ENCODE results near the gene TCF7.
"Not testable (repeated sequence)": the region's sequence is repeated elsewhere in the genome, so short reads cannot be mapped to it uniquely, and the experiment has no call there.

Gene TCF7

DNA sequence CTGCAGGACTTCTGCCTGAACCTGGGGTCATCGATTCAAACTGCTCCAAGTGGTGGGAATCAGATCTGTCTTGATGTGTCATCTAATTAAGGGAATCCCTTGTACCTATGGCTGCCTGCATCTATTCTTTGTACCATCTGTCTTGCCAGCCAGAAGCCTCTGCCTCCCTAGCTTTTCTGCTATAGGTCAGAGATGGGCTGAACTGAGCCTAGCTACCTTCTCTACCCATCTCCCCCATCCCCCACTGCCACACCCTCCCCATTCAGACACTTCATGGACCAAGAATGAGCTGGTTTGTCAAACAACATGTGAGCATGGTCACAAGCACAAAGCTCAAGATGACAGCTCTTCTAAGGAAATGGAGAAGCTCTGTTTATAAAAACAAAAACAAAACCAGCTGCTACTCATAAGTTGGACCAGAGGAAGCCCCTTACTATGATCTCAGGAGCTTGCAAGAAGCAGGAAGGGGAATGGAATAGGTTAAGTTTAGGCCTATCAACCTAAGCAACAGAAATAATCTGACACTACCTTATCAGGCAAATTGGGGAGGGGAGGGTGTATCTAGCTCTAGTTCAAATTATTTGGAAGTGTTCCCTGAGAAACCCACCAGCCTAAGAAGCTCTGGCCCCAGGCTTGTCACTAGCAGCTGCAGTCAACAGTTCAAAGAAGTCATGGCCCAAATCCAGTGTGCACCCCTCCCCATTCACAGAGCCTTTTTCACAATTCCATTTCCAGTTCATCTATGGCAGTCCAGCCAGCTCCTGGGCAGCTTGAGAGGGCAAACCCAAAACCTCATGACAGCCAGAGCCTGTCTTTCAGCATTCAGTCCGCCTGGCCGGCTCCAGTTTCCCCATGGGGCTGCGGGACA lies 32.4 kb downstream of the TCF7 start:
- TF ChIP-seq CTCF (IDR thresholded peaks at IDR 0.05; ENCODE audit: insufficient read depth, low read length, missing control alignments) = no peak

GRCh38 chr5:134148316-134148715 lies 33.8 kb downstream of the TCF7 start:
- ChIA-PET POLR2A (no interaction called here), CTCF (interaction anchor here (1.2 to 36.5 kb wide), 6 partner anchors 1 to 140 kb away, joined by 3 to 1500 read pairs (median 342); no protein-coding TSS in a partner anchor)
- no peak for TF ChIP-seq CTCF (IDR thresholded peaks at IDR 0.05; ENCODE audit: insufficient read depth, low read length, missing control alignments)
- no peak overlapping the region for H3K4me3 ChIP-seq (ENCODE audit: low read depth, low read length)
- DNase-seq (ENCODE audit: low read depth, low spot score) = no peak

More for the DNA sequence above, 32.4 kb downstream of the TCF7 start:
- ChIA-PET POLR2A (interaction anchor here (1.0 to 1.6 kb wide), 2 partner anchors 29 to 30 kb away, joined by 3 to 4 read pairs; partner anchors contain the start of gene SKP1), CTCF (interaction anchor here (0.8 to 36.5 kb wide), 7 partner anchors 3 to 142 kb away, joined by 3 to 1500 read pairs (median 26); no protein-coding TSS in a partner anchor)
- no peak for DNase-seq (ENCODE audit: low read depth, low spot score)
- H3K4me3 ChIP-seq (ENCODE audit: low read depth, low read length) = no peak overlapping the region

GRCh38 chr5:134148986-134149539 lies 34.6 kb downstream of the TCF7 start:
- DNase-seq (ENCODE audit: low read depth, low spot score) = no peak
- TF ChIP-seq CTCF (IDR thresholded peaks at IDR 0.05; ENCODE audit: insufficient read depth, low read length, missing control alignments) = no peak
- ChIA-PET CTCF (interaction anchor here (1.9 to 36.5 kb wide), 5 partner anchors 1 to 140 kb away, joined by 8 to 1500 read pairs (median 659); no protein-coding TSS in a partner anchor), POLR2A (no interaction called here)
- no peak overlapping the region for H3K4me3 ChIP-seq (ENCODE audit: low read depth, low read length)

DNA sequence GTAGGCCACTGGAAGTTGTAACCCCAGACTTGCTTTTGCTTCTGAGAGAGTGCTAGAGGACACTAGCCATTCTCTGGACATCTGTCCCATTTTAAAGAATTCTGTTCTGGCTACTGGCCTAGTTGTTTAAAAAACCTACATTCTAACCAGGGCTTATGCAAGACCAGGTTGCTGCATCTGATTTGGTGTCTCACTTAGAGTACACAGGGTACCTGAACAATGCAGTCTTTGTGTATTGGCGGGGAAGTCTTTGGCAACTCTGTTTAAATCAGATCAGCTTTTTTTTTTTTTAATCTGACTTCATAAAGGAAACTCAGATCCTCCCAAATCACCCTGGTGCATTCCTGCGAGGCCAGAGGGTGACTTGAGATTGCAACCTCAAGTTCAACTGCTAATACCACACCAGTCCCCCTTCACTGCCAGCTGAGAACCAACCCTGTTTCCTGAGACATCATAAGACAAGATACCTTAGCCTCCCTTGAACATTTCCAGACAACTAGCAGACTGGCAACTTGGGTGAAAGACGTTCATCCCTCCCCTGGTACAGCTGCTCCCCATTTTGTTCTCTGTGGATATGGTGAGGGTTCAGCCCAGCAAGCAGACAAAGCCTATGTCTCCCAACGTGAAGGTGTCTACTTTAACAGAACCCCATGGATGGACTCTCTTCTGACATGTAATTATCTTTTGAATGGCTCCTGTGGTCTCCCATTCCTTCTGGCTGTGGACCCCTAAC lies 35.3 kb downstream of the TCF7 start:
- H3K4me3 ChIP-seq (ENCODE audit: low read depth, low read length) = no peak overlapping the region
- ChIA-PET CTCF (interaction anchor here (1.9 to 36.5 kb wide), 5 partner anchors 9 to 139 kb away, joined by 8 to 1500 read pairs (median 26); no protein-coding TSS in a partner anchor), POLR2A (interaction anchor here (0.6 kb wide), 1 partner anchor 153 kb away, joined by 3 read pairs; no protein-coding TSS in a partner anchor)
- DNase-seq (ENCODE audit: low read depth, low spot score) = no peak
- TF ChIP-seq CTCF (IDR thresholded peaks at IDR 0.05; ENCODE audit: insufficient read depth, low read length, missing control alignments) = no peak

DNA sequence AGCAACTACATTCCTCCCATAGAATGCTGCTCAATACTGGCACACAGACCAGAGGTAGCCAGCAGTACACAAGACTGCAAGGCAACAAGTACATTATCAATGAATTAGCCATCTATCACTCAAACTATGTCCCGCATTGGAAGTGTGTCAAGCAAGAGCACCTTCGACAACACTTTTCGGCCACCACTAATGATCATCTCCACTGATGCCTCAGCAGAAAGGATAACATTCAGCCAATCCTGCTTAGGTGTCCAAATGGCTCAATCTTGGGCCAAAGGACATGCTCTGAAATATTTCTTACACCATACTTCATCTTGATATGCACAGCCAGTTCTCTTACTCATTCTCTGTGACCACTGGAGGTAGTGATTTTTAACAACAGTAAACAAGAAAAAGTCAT lies 37.2 kb downstream of the TCF7 start:
- no peak for TF ChIP-seq CTCF (IDR thresholded peaks at IDR 0.05; ENCODE audit: insufficient read depth, low read length, missing control alignments)
- CTCF ChIA-PET = interaction anchor here (2.1 to 36.5 kb wide), 4 partner anchors 18 to 125 kb away, joined by 6 to 1500 read pairs (median 335); no protein-coding TSS in a partner anchor
- POLR2A ChIA-PET = interaction anchor here (0.7 kb wide), 1 partner anchor 14 kb away, joined by 3 read pairs; no protein-coding TSS in a partner anchor
- H3K4me3 ChIP-seq (ENCODE audit: low read depth, low read length) = no peak overlapping the region
- no peak for DNase-seq (ENCODE audit: low read depth, low spot score)

DNA sequence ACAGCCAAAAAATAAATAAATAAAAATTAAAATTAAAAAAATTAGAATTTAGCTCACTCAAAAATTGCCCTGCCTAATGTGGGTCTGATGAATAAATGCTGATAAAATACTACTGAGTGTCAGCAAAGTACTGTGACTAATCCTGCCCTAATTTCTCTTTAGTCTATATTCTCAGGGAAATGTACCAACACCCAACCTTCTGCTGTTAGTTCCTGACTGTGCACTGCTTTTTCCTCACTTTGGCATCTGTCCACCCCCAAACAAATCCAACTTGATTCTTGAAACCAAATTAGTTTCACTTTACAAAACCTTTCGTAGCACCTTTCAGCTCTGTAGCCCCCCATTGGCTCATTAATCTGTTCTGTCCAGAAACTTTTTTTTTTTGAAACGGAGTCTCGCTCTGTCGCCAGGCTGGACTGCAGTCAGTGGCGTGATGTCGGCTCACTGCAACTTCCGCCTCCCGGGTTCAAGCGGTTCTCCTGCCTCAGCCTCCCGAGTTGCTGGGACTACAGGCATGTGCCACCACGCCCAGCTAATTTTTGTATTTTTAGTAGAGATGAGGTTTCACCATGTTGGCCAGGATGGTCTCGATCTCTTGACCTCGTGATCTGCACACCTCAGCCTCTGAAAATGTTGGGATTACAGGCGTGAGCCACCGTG lies 37.8 kb downstream of the TCF7 start:
- POLR2A ChIA-PET = interaction anchor here (0.6 to 0.9 kb wide), 3 partner anchors 12 to 24 kb away, joined by 3 to 5 read pairs (median 4); partner anchors contain the start of gene SKP1
- not testable (repeated sequence) for DNase-seq (ENCODE audit: low read depth, low spot score); H3K4me3 ChIP-seq (ENCODE audit: low read depth, low read length)
- CTCF ChIA-PET = interaction anchor here (1.0 to 36.5 kb wide), 6 partner anchors 12 to 126 kb away, joined by 3 to 1500 read pairs (median 8); no protein-coding TSS in a partner anchor
